Ishikawa (cell line): ENCODE measurements around the gene LDAH.

Source experiments
- CEBPB ChIP-seq: IDR thresholded peaks from 2 replicates; pipeline ENCODE4 v1.6.1; 2012
- CREB1 ChIP-seq: IDR thresholded peaks from 2 replicates; pipeline ENCODE4 v1.6.1; 2012; ENCODE audit warnings: low read depth
- EGR1 ChIP-seq: IDR thresholded peaks from 2 replicates; pipeline ENCODE4 v1.6.1; 2012
- EP300 ChIP-seq: IDR thresholded peaks from 2 replicates; pipeline ENCODE4 v1.6.1; 2012; ENCODE audit warnings: borderline replicate concordance
- FOXM1 ChIP-seq: IDR thresholded peaks from 2 replicates; pipeline ENCODE4 v1.6.1; 2012; ENCODE audit warnings: low read depth, borderline replicate concordance
- NFIC ChIP-seq: IDR thresholded peaks from 2 replicates; pipeline ENCODE4 v1.6.1; 2012
- RAD21 ChIP-seq: IDR thresholded peaks from 2 replicates; pipeline ENCODE4 v1.6.1; 2012; ENCODE audit warnings: low read depth
- TAF1 ChIP-seq: IDR thresholded peaks from 2 replicates; pipeline ENCODE4 v1.6.1; 2012; ENCODE audit warnings: low read depth, mild to moderate bottlenecking
- TCF12 ChIP-seq: IDR thresholded peaks from 2 replicates; pipeline ENCODE4 v1.6.1; 2012; ENCODE audit warnings: low read depth
- TEAD4 ChIP-seq: IDR thresholded peaks from 2 replicates; pipeline ENCODE4 v1.6.1; 2012
- YY1 ChIP-seq: IDR thresholded peaks from 2 replicates; pipeline ENCODE4 v1.6.1; 2012; ENCODE audit warnings: low read depth
- ZBTB7A ChIP-seq: IDR thresholded peaks from 2 replicates; pipeline ENCODE4 v1.6.1; 2012; ENCODE audit warnings: low read depth
- TF ChIP-seq, protein P1 (sequence below): IDR thresholded peaks from 2 replicates; pipeline ENCODE4 v1.6.1; 2012; ENCODE audit warnings: low read depth, mild to moderate bottlenecking
- TF ChIP-seq, protein P2 (sequence below): IDR thresholded peaks from 2 replicates; pipeline ENCODE4 v1.6.1; 2012
- TF ChIP-seq, protein P3 (sequence below): IDR thresholded peaks from 2 replicates; pipeline ENCODE4 v1.6.1; 2012

The LDAH gene

GRCh38 chr2:20852670-20853069, 29.8 kb upstream of the LDAH start:
- no peak for TF ChIP-seq EGR1

DNA sequence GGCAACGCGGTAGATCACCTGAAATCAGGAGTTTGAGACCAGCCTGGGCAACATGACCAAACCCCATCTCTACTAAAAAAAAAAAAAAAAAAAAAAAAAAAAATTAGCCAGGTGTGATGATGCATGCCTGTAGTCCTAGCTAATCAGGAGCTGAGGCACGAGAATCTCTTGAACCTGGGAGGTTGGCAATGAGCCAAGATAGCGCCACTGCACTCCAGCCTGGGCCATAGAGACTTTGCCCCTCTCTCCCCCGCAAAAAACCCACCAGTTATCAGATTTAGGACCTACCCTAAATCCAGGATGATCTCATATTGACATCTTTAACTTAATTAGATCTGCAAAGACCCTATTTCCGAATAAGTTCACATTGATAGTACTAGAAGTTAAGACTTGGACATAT, 29.2 kb upstream of the LDAH start:
- TF ChIP-seq EGR1 (no peak), NFIC (peak; percentile 40; the same call in 1 of the 2 replicates)

DNA sequence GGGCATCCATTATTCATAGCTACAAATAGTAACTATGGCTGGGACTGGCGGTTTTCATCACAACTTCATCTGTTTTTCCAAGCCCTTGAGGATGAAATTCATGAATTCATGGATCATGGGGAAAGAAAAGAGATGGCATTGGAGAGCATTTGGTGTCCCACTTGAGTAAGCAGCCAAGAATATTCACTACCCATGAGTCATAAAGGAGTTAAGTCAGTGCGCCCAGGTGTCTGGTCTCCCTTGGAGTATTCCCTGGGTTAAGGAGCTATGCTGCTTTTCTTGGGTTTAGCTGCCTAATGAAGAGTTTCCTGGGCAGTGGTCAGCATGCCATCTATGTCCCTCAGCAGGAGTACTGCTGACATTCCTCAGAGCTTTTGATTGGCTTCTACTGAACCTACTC, 21.3 kb upstream of the LDAH start:
- TF ChIP-seq EP300 (no peak), RAD21 (no peak), TAF1 (no peak), CEBPB (no peak)
- TF ChIP-seq, protein P1, sequence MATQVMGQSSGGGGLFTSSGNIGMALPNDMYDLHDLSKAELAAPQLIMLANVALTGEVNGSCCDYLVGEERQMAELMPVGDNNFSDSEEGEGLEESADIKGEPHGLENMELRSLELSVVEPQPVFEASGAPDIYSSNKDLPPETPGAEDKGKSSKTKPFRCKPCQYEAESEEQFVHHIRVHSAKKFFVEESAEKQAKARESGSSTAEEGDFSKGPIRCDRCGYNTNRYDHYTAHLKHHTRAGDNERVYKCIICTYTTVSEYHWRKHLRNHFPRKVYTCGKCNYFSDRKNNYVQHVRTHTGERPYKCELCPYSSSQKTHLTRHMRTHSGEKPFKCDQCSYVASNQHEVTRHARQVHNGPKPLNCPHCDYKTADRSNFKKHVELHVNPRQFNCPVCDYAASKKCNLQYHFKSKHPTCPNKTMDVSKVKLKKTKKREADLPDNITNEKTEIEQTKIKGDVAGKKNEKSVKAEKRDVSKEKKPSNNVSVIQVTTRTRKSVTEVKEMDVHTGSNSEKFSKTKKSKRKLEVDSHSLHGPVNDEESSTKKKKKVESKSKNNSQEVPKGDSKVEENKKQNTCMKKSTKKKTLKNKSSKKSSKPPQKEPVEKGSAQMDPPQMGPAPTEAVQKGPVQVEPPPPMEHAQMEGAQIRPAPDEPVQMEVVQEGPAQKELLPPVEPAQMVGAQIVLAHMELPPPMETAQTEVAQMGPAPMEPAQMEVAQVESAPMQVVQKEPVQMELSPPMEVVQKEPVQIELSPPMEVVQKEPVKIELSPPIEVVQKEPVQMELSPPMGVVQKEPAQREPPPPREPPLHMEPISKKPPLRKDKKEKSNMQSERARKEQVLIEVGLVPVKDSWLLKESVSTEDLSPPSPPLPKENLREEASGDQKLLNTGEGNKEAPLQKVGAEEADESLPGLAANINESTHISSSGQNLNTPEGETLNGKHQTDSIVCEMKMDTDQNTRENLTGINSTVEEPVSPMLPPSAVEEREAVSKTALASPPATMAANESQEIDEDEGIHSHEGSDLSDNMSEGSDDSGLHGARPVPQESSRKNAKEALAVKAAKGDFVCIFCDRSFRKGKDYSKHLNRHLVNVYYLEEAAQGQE = no peak

DNA sequence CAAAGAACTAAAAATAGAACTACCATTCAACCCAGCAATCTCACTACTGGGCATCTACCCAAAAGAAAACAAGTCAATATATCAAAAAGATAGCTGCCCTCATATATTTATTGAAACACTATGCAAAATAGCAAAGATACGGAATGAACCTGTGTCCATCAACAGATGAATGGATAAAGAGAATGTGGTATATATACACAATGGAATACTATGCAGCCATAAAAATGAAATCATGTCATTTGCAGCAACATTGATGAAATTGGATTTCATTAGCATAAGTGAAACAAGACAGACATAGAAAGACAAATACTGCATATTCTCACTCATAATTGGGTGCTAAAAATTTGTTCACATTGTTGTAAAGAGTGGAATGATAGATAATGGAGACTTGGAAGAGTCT, 16.2 kb upstream of the LDAH start:
- TF ChIP-seq NFIC (no peak), ZBTB7A (no peak), CEBPB (no peak), CREB1 (no peak), TAF1 (no peak), FOXM1 (no peak), RAD21 (no peak), TCF12 (no peak), EGR1 (no peak), YY1 (no peak), TEAD4 (no peak), EP300 (no peak)
- TF ChIP-seq, protein P2, sequence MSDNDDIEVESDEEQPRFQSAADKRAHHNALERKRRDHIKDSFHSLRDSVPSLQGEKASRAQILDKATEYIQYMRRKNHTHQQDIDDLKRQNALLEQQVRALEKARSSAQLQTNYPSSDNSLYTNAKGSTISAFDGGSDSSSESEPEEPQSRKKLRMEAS = no peak
- TF ChIP-seq, protein P3, sequence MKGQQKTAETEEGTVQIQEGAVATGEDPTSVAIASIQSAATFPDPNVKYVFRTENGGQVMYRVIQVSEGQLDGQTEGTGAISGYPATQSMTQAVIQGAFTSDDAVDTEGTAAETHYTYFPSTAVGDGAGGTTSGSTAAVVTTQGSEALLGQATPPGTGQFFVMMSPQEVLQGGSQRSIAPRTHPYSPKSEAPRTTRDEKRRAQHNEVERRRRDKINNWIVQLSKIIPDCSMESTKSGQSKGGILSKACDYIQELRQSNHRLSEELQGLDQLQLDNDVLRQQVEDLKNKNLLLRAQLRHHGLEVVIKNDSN = no peak
- TF ChIP-seq, protein P1 = no peak

- TF ChIP-seq NFIC (no peak), TEAD4 (no peak)
These were observed 15.1 kb upstream of the LDAH start for GRCh38 chr2:20838016-20838415.

DNA sequence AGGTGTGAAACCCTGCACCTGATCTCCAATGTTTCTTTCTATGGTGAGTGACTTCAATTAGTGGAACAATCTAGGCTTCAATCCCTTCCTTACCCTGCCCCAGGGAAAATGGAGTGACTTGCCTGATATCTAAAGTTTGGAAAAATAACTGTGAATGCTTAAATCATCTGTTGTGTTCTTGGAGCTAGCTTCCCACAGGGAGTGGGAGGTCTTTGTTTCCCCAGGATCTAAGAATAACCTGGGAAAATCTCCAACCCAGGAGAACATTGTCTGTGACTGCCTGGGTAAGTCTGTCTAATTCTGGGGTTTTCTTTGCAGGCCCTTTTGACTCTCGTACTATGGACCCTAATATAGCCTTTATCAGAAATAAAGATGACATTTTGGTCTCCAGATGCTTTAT, 13.6 kb upstream of the LDAH start:
- TF ChIP-seq EP300 = no peak
- TF ChIP-seq, protein P3 = no peak
- TF ChIP-seq EGR1 = no peak
- TF ChIP-seq, protein P2 = no peak
- TF ChIP-seq ZBTB7A = no peak

- TF ChIP-seq, protein P3 = no peak
- TF ChIP-seq, protein P1 = no peak
- TF ChIP-seq EGR1 = no peak
- no peak for TF ChIP-seq FOXM1
- no peak for TF ChIP-seq RAD21
- TF ChIP-seq ZBTB7A = no peak
- TF ChIP-seq NFIC = no peak
- TF ChIP-seq TCF12 = no peak
- TF ChIP-seq CEBPB = no peak
- TF ChIP-seq EP300 = no peak
- no peak for TF ChIP-seq YY1
These were observed 11.4 kb upstream of the LDAH start for GRCh38 chr2:20834331-20834730.
